H1 (cell line): ENCODE results near the gene TNFRSF6B. TPM values are rescaled to one million over a fixed set of nuclear protein-coding genes. Genes with fewer than 3 reads are reported as not detected.

Experiments used
- CTCF ChIA-PET: fragments of 300-600 bp; sonication (Branson Sonifier 250); formaldehyde crosslinking; loops from one replicate; lab custom pipeline; 2021; ENCODE audit not compliant: partially characterized antibody; lab: Charles Lee
- POLR2A ChIA-PET: fragments of 300-600 bp; sonication (Branson Sonifier 250); formaldehyde crosslinking; loops from one replicate; lab custom pipeline; 2021; ENCODE audit warnings: inconsistent platforms; ENCODE audit not compliant: partially characterized antibody; lab: Charles Lee
- DNase-seq, 2 experiments: peaks; one replicate each; pipeline versions ENCODE4 v3.0.0 to v3.0.0-alpha.2; 2010 to 2022; ENCODE audit warnings: low spot score in 2 of 2, low read depth in 1 of 2, mixed read lengths in 1 of 2
- FAIRE-seq: peaks from 2 replicates; lab custom pipeline; 2011; peaks lifted over from hg19 to GRCh38; lab: Jason Lieb, UNC
- H2AFZ ChIP-seq: 2 replicates; pipeline ENCODE4 v1.8.1; 2012; ENCODE audit warnings: low read length, inconsistent platforms
- H2AK5ac ChIP-seq: 2 replicates; pipeline ENCODE4 v1.6.1; 2013; ENCODE audit warnings: low read depth, low read length
- H2BK120ac ChIP-seq: replicated peaks from 2 replicates; pipeline ENCODE3; 2013; ENCODE audit warnings: low read depth, low read length, inconsistent platforms
- H2BK12ac ChIP-seq: 2 replicates; pipeline ENCODE4 v1.6.1; 2013; ENCODE audit warnings: low read depth, low read length
- H2BK15ac ChIP-seq: 2 replicates; pipeline ENCODE4 v1.6.1; 2013; ENCODE audit warnings: low read length
- H2BK20ac ChIP-seq: 2 replicates; pipeline ENCODE4 v1.6.1; 2013; ENCODE audit warnings: low read length
- H2BK5ac ChIP-seq: 2 replicates; pipeline ENCODE4 v1.6.1; 2013; ENCODE audit warnings: low read depth, low read length
- H3K14ac ChIP-seq: 2 replicates; pipeline ENCODE4 v1.6.1; 2013; ENCODE audit warnings: inconsistent platforms; ENCODE audit not compliant: insufficient read length
- H3K18ac ChIP-seq: 2 replicates; pipeline ENCODE4 v1.6.1; 2013; ENCODE audit warnings: low read length; ENCODE audit errors: extremely low read depth
- H3K23ac ChIP-seq: 2 replicates; pipeline ENCODE4 v1.6.1; 2013; ENCODE audit warnings: inconsistent platforms; ENCODE audit not compliant: insufficient read length
- H3K23me2 ChIP-seq: 2 replicates; pipeline ENCODE4 v1.6.1; 2013; ENCODE audit warnings: low read depth, low read length
- H3K27ac ChIP-seq: 2 replicates; pipeline ENCODE4 v1.6.1; 2011; ENCODE audit warnings: low read depth, low read length, inconsistent platforms
- H3K27me3 ChIP-seq, 4 experiments: replicated peaks in 1 of 4; 1 replicate in 1 of 4; 2 replicates in 3 of 4; pipeline versions ENCODE4 v1.6.1 to v1.8.1; 2011 to 2013; ENCODE audit warnings: low read length in 3 of 4, mild to moderate bottlenecking in 3 of 4, inconsistent platforms in 2 of 4, mixed read lengths in 2 of 4, moderate library complexity in 1 of 4; ENCODE audit not compliant: control insufficient read depth in 3 of 4, insufficient read depth in 3 of 4; ENCODE audit errors: extremely low read depth in 1 of 4
- H3K36me3 ChIP-seq, 4 experiments: 2 replicates each; pipeline versions ENCODE4 v1.6.1 to v1.8.1; 2011 to 2013; ENCODE audit warnings: mild to moderate bottlenecking in 4 of 4, low read length in 3 of 4, moderate library complexity in 2 of 4, control low read depth in 1 of 4, inconsistent platforms in 1 of 4; ENCODE audit not compliant: insufficient read depth in 4 of 4, control insufficient read depth in 2 of 4
- H3K4ac ChIP-seq: replicated peaks from 2 replicates; pipeline ENCODE3; 2013; ENCODE audit warnings: low read length, low read depth, mixed read lengths, inconsistent platforms; ENCODE audit not compliant: insufficient read length
- H3K4me1 ChIP-seq, 4 experiments: replicated peaks in 1 of 4; 1 replicate in 1 of 4; 2 replicates in 3 of 4; pipeline versions ENCODE4 v1.6.1 to v1.8.1; 2011 to 2013; ENCODE audit warnings: low read length in 3 of 4, inconsistent platforms in 2 of 4, mixed read lengths in 1 of 4; ENCODE audit not compliant: insufficient read depth in 4 of 4, control insufficient read depth in 3 of 4
- H3K4me2 ChIP-seq, 2 experiments: 2 replicates each; pipeline versions ENCODE4 v1.6.1 to v1.8.1; 2011 to 2013; ENCODE audit warnings: low read depth in 2 of 2, low read length in 2 of 2, control low read depth in 1 of 2, inconsistent platforms in 1 of 2, mild to moderate bottlenecking in 1 of 2; ENCODE audit not compliant: insufficient read depth in 1 of 2
- H3K4me3 ChIP-seq, 4 experiments: fragments of 200-600, 300-600 bp in 1 of 4; sonication (generic), shearing (Covaris generic), sonication (Bioruptor Twin) in 1 of 4; 2 replicates each; pipeline versions ENCODE4 v1.5.1 to v1.8.1; 2011 to 2016; ENCODE audit warnings: low read length in 4 of 4, low read depth in 3 of 4, control low read depth in 2 of 4, inconsistent platforms in 2 of 4, mild to moderate bottlenecking in 2 of 4, mixed read lengths in 1 of 4, moderate library complexity in 1 of 4; ENCODE audit not compliant: insufficient read depth in 2 of 4; ENCODE audit errors: extremely low read depth in 1 of 4
- H3K56ac ChIP-seq: replicated peaks from 2 replicates; pipeline ENCODE3; 2013; ENCODE audit warnings: low read depth, mild to moderate bottlenecking, mixed read lengths, low read length, inconsistent platforms; ENCODE audit not compliant: insufficient read length
- H3K79me1 ChIP-seq: 2 replicates; pipeline ENCODE4 v1.6.1; 2013; ENCODE audit warnings: low read depth, low read length, control low read depth
- H3K79me2 ChIP-seq, 2 experiments: 2 replicates each; pipeline versions ENCODE4 v1.6.1 to v1.8.1; 2012 to 2013; ENCODE audit warnings: low read length in 2 of 2, mild to moderate bottlenecking in 2 of 2, inconsistent platforms in 1 of 2; ENCODE audit not compliant: insufficient read depth in 2 of 2, control insufficient read depth in 1 of 2
- H3K9ac ChIP-seq, 4 experiments: replicated peaks in 1 of 4; 1 replicate in 1 of 4; 2 replicates in 3 of 4; pipeline versions ENCODE4 v1.6.1 to v1.8.1; 2011 to 2013; ENCODE audit warnings: low read depth in 3 of 4, low read length in 3 of 4, control low read depth in 2 of 4, mild to moderate bottlenecking in 2 of 4, moderate library complexity in 2 of 4, inconsistent platforms in 1 of 4; ENCODE audit errors: extremely low read depth in 1 of 4
- H3K9me3 ChIP-seq, 2 experiments: 2 replicates each; pipeline versions ENCODE4 v1.6.1 to v1.8.1; 2012 to 2013; ENCODE audit warnings: mild to moderate bottlenecking in 2 of 2, moderate library complexity in 2 of 2, control low read depth in 1 of 2, inconsistent platforms in 1 of 2, low read depth in 1 of 2, low read length in 1 of 2, mixed read lengths in 1 of 2; ENCODE audit not compliant: insufficient read depth in 2 of 2
- H4K20me1 ChIP-seq, 2 experiments: replicated peaks in 1 of 2; 2 replicates each; pipeline versions ENCODE3 to v1.8.1; 2011 to 2013; ENCODE audit warnings: inconsistent platforms in 2 of 2, low read length in 2 of 2, mild to moderate bottlenecking in 1 of 2; ENCODE audit not compliant: insufficient read depth in 2 of 2, control insufficient read depth in 1 of 2
- H4K5ac ChIP-seq: 2 replicates; pipeline ENCODE4 v1.6.1; 2013; ENCODE audit warnings: low read length, low read depth, mixed read lengths, inconsistent platforms; ENCODE audit not compliant: insufficient read length
- H4K8ac ChIP-seq: 2 replicates; pipeline ENCODE4 v1.8.0; 2013; ENCODE audit warnings: mild to moderate bottlenecking, moderate library complexity, low read length, inconsistent platforms; ENCODE audit not compliant: insufficient read depth; ENCODE audit errors: extremely low read depth
- H4K91ac ChIP-seq: replicated peaks from 2 replicates; pipeline ENCODE3; 2013; ENCODE audit warnings: low read length, mixed read lengths, inconsistent platforms; ENCODE audit not compliant: insufficient read length
- BACH1 ChIP-seq: IDR thresholded peaks from 2 replicates; pipeline ENCODE4 v1.6.1; 2012; ENCODE audit warnings: low read length, improper control_type of control experiment
- SRF ChIP-seq: IDR thresholded peaks from 2 replicates; pipeline ENCODE4 v1.6.1; 2011; ENCODE audit warnings: mild to moderate bottlenecking, low read depth, low read length, moderate library complexity
- TAF7 ChIP-seq: optimal IDR thresholded peaks from 2 replicates; pipeline ENCODE3; 2011; ENCODE audit warnings: low read depth, mild to moderate bottlenecking, inconsistent platforms, low read length, moderate library complexity, borderline replicate concordance
- USF2 ChIP-seq: IDR thresholded peaks from 2 replicates; pipeline ENCODE4 v1.6.1; 2011; ENCODE audit warnings: low read length, improper control_type of control experiment
- WGBS, 2 experiments: shearing (Covaris generic) in 1 of 2; methylation state at CpG; one replicate each; pipeline versions ENCODE4 v1.1.6 to v1.1.7; 2013 to 2015; ENCODE audit warnings: low lambda C conversion rate in 2 of 2, mixed read lengths in 2 of 2, inconsistent platforms in 1 of 2, low coverage in 1 of 2, missing lambda C conversion rate in 1 of 2; ENCODE audit not compliant: insufficient replicate concordance in 2 of 2, insufficient coverage in 1 of 2, insufficient read length in 1 of 2; ENCODE audit errors: extremely low coverage in 1 of 2, missing lambda C conversion rate in 1 of 2; 5-methylcytosine and 5-hydroxymethylcytosine counted together
- polyA plus RNA-seq, 7 experiments: library from polyadenylated mRNA; depleted of rRNA in 3 of 7; stranded (reverse) in 5 of 7; unstranded in 2 of 7; fragments of >200 nt in 5 of 7; fragments of 200-250 nt in 2 of 7; gene quantifications; 1 replicate in 5 of 7; 2 replicates in 1 of 7; 4 replicates in 1 of 7; pipeline versions ENCODE4 v1.2.1 to v1.2.3, GENCODE V29; 2011 to 2013; ENCODE audit warnings: missing spikeins in 2 of 7, mixed read lengths in 2 of 7
- total RNA-seq: library from RNA; stranded (reverse); fragmentation: NEBNext Ultra II Directional; extraction: Animal tissue kit (Norgen Biotek cat#: 25700); gene quantifications from 2 replicates; pipeline ENCODE4 v1.2.1, GENCODE V29; 2021

The TNFRSF6B gene
- total and polyA plus RNA-seq, 2 of the 8 experiments (the other 6 are each of a cell fraction or from before 2014, with no cell fraction given): 3.1 TPM; not detected in 1

GRCh38 chr20:63665708-63666107, 30.7 kb upstream of the TNFRSF6B start:
- no peak overlapping the region for H3K56ac ChIP-seq
- no peak overlapping the region for H4K5ac ChIP-seq
- H3K9ac ChIP-seq: no peak overlapping the region
- H4K20me1 ChIP-seq: peaks cover 2 to 10% of the 10 kb centered on the region in 2 experiments
- H3K27ac ChIP-seq: no peak overlapping the region
- CTCF ChIA-PET: interaction anchor here (0.7 to 1.5 kb wide), 5 partner anchors 9 to 170 kb away, joined by 3 to 5 read pairs (median 3); no protein-coding TSS in a partner anchor
- H3K27me3 ChIP-seq: no peaks in the 10 kb centered on the region
- H2BK120ac ChIP-seq: no peak overlapping the region
- POLR2A ChIA-PET: interaction anchor here (1.0 kb wide), 1 partner anchor 33 kb away, joined by 5 read pairs; no protein-coding TSS in a partner anchor
- TF ChIP-seq TAF7: no peak
- no peak for TF ChIP-seq USF2
- no peak for TF ChIP-seq BACH1
- no peak for TF ChIP-seq SRF
- no peak overlapping the region for H3K4me2 ChIP-seq
- H2BK5ac ChIP-seq: no peak overlapping the region
- H3K79me1 ChIP-seq: no peaks in the 10 kb centered on the region; the same call in 1 of the 2 replicates
- no peak overlapping the region for H2AK5ac ChIP-seq
- WGBS, 2 experiments: 92% methylated on average over 14 of the region's 14 CpGs; no CpG with 5 or more reads in 1 of the 2 experiments
- H3K23ac ChIP-seq: no peak overlapping the region
- no peak overlapping the region for H3K4me3 ChIP-seq
- H3K23me2 ChIP-seq: no peaks in the 10 kb centered on the region
- DNase-seq (no peak), FAIRE-seq (no peak)
- H3K4ac ChIP-seq: no peak overlapping the region
- peaks cover 2 to 31% (median 18%) of the 10 kb centered on the region in 4 experiments; a peak in 7 of 8 replicates for H3K36me3 ChIP-seq
- no peak overlapping the region for H4K8ac ChIP-seq
- no peaks in the 10 kb centered on the region for H3K4me1 ChIP-seq
- H2BK12ac ChIP-seq: no peak overlapping the region
- no peaks in the 10 kb centered on the region for H3K79me2 ChIP-seq
- H2BK20ac ChIP-seq: no peak overlapping the region
- H3K14ac ChIP-seq: no peak overlapping the region
- H2AFZ ChIP-seq: no peak overlapping the region
- no peaks in the 10 kb centered on the region for H3K9me3 ChIP-seq
- H3K18ac ChIP-seq: no peak overlapping the region
- no peak overlapping the region for H4K91ac ChIP-seq
- no peak overlapping the region for H2BK15ac ChIP-seq
